HG02981 (cell line): Measurements from ENCODE around the gene DNM3.
A peak's percentile ranks its signal among the peaks of the same experiment; 100 is the strongest.
"Not testable (repeated sequence)": the region's sequence is repeated elsewhere in the genome, so short reads cannot be mapped to it uniquely, and the experiment has no call there.

Experiments used
- ATAC-seq: cut with Tn5 transposase; IDR thresholded peaks from one replicate; pipeline ENCODE4 v1.9.1; 2021; ENCODE audit warnings: mild to moderate bottlenecking, moderate library complexity; ENCODE audit not compliant: unreplicated experiment

The DNM3 gene

GRCh38 chr1:172431204-172431603, 589.9 kb downstream of the DNM3 start:
- no peak for ATAC-seq

GRCh38 chr1:172431721-172432192, 590.5 kb downstream of the DNM3 start:
- ATAC-seq: no peak

GRCh38 chr1:172437183-172437582, 595.9 kb downstream of the DNM3 start:
- not testable (repeated sequence) for ATAC-seq

GRCh38 chr1:172442404-172442803, 601.1 kb downstream of the DNM3 start:
- no peak for ATAC-seq

GRCh38 chr1:172442843-172443565, 601.7 kb downstream of the DNM3 start:
- ATAC-seq: no peak

GRCh38 chr1:172443666-172444453, 602.6 kb downstream of the DNM3 start, which contains the start of gene PIGC:
Gene PIGC (minus strand): TSS chr1:172444069. CDS start chr1:172442622, 1,447 bp downstream.
- peak; percentile 99 for ATAC-seq

- ATAC-seq: no peak
Measured at GRCh38 chr1:172446547-172446946, 605.2 kb downstream of the DNM3 start.

- no peak for ATAC-seq
Measured at GRCh38 chr1:172447641-172448040, 606.3 kb downstream of the DNM3 start.

- ATAC-seq: no peak
Measured at GRCh38 chr1:172448995-172449584, 607.8 kb downstream of the DNM3 start.

GRCh38 chr1:172449585-172450523, 608.6 kb downstream of the DNM3 start:
- peak; percentile 83 for ATAC-seq

GRCh38 chr1:172450524-172450885, 609.2 kb downstream of the DNM3 start:
- ATAC-seq: no peak

- ATAC-seq: no peak
Measured at GRCh38 chr1:172451002-172451443, 609.7 kb downstream of the DNM3 start.

- no peak for ATAC-seq
Measured at GRCh38 chr1:172452536-172453152, 611.3 kb downstream of the DNM3 start.

GRCh38 chr1:172453153-172453545, 611.9 kb downstream of the DNM3 start:
- ATAC-seq: no peak

GRCh38 chr1:172453607-172454006, 612.3 kb downstream of the DNM3 start:
- ATAC-seq: no peak

- no peak for ATAC-seq
Measured at GRCh38 chr1:172455451-172455850, 614.2 kb downstream of the DNM3 start.

- no peak for ATAC-seq
Measured at GRCh38 chr1:172456344-172456769, 615.1 kb downstream of the DNM3 start.

GRCh38 chr1:172457479-172458130, 616.3 kb downstream of the DNM3 start:
- ATAC-seq: no peak

GRCh38 chr1:172460177-172460576, 618.9 kb downstream of the DNM3 start:
- ATAC-seq: no peak
